HepG2 (cell line): Measurements from ENCODE around the gene SIRT7. TPM values are rescaled to one million over a fixed set of nuclear protein-coding genes. Genes with fewer than 3 reads are reported as not detected.

Experiments
- AGO1 ChIP-seq: fragments of 200-400 bp; formaldehyde crosslinking; IDR thresholded peaks from 2 replicates; pipeline ENCODE4 v1.6.1; 2017; ENCODE audit warnings: mild to moderate bottlenecking, low read depth, low read length, moderate library complexity; ENCODE audit not compliant: poor library complexity, severe bottlenecking
- DR1 ChIP-seq: sonication (generic); formaldehyde crosslinking; IDR thresholded peaks from 2 replicates; pipeline ENCODE4 v1.8.0; 2021; ENCODE audit warnings: mild to moderate bottlenecking, missing genetic modification reagents, inconsistent platforms
- EZH2 ChIP-seq: conservative IDR thresholded peaks from 2 replicates; pipeline ENCODE4 v1.6.1; 2012; ENCODE audit warnings: mild to moderate bottlenecking, low read depth, low read length, moderate library complexity
- NCOA5 ChIP-seq: sonication (generic); formaldehyde crosslinking; IDR thresholded peaks from 2 replicates; pipeline ENCODE4 v1.4.0; 2020; ENCODE audit warnings: missing genetic modification reagents
- PAF1 ChIP-seq: IDR thresholded peaks from 2 replicates; pipeline ENCODE4 v1.6.1; 2016; ENCODE audit warnings: missing genetic modification reagents, missing compliant biosample characterization
- SATB2 ChIP-seq: sonication (generic); formaldehyde crosslinking; IDR thresholded peaks from 2 replicates; pipeline ENCODE4 v1.5.0; 2020; ENCODE audit warnings: missing genetic modification reagents
- SP1 ChIP-seq, 2 experiments: fragments of 450-650 bp in 1 of 2; sonication (generic) in 1 of 2; formaldehyde crosslinking in 1 of 2; IDR thresholded peaks; 2 replicates each; pipeline versions ENCODE4 v1.4.0 to v1.6.1; 2016 to 2020; ENCODE audit warnings: missing genetic modification reagents in 1 of 2
- SRSF1 ChIP-seq: fragments of 200-400 bp; formaldehyde crosslinking; optimal IDR thresholded peaks from 2 replicates; pipeline ENCODE3; 2017; ENCODE audit warnings: mild to moderate bottlenecking, low read depth, low read length, moderate library complexity
- TFAP4 ChIP-seq: sonication (generic); IDR thresholded peaks from 2 replicates; pipeline ENCODE4 v1.6.1; 2016; ENCODE audit warnings: low read depth, borderline replicate concordance
- ZNF737 ChIP-seq: sonication (generic); formaldehyde crosslinking; IDR thresholded peaks from 2 replicates; pipeline ENCODE4 v1.5.0; 2020; ENCODE audit warnings: missing genetic modification reagents, mild to moderate bottlenecking, borderline replicate concordance
- ZNF792 ChIP-seq: IDR thresholded peaks from 2 replicates; pipeline ENCODE4 v1.6.1; 2016
- polyA plus RNA-seq, 8 experiments: library from polyadenylated mRNA; depleted of rRNA in 3 of 8; stranded (reverse) in 7 of 8; unstranded in 1 of 8; fragments of >200 nt; fragmentation: Illumina TruSeq in 4 of 8; extraction: Trizol in 4 of 8; gene quantifications; 2 replicates each; pipeline versions ENCODE4 v1.2.1 to v1.2.3, GENCODE V29; 2011 to 2016; ENCODE audit warnings: low read depth in 4 of 8, missing spikeins in 1 of 8, mixed read lengths in 1 of 8; ENCODE audit not compliant: insufficient read depth in 1 of 8
- total RNA-seq, 5 experiments: library from RNA; depleted of rRNA; stranded (reverse); fragments of >200 nt; fragmentation: Illumina TruSeq; extraction: Trizol; gene quantifications; 2 replicates each; pipeline ENCODE4 v1.2.3, GENCODE V29; 2016; ENCODE audit warnings: low read depth in 1 of 5
- TF ChIP-seq, protein P1 (sequence below), 2 experiments: fragments of 450-650 bp in 1 of 2; sonication (generic) in 1 of 2; formaldehyde crosslinking; IDR thresholded peaks; 2 replicates each; pipeline versions ENCODE4 v1.5.0 to v1.8.0; 2020 to 2022; ENCODE audit warnings: mild to moderate bottlenecking in 1 of 2, missing genetic modification reagents in 1 of 2
- TF ChIP-seq, protein P2 (sequence below): sonication (generic); formaldehyde crosslinking; IDR thresholded peaks from 2 replicates; pipeline ENCODE4 v1.9.0; 2021; ENCODE audit warnings: missing genetic modification reagents, borderline replicate concordance
- TF ChIP-seq, protein P3 (sequence below): sonication (generic); formaldehyde crosslinking; IDR thresholded peaks from 2 replicates; pipeline ENCODE4 v1.5.1; 2020; ENCODE audit warnings: mild to moderate bottlenecking, missing genetic modification reagents, moderate library complexity

The SIRT7 gene
- total and polyA plus RNA-seq, 2 of the 13 experiments (the other 11 are each of a cell fraction or from before 2014, with no cell fraction given) = 8.3 to 24.8 TPM

DNA sequence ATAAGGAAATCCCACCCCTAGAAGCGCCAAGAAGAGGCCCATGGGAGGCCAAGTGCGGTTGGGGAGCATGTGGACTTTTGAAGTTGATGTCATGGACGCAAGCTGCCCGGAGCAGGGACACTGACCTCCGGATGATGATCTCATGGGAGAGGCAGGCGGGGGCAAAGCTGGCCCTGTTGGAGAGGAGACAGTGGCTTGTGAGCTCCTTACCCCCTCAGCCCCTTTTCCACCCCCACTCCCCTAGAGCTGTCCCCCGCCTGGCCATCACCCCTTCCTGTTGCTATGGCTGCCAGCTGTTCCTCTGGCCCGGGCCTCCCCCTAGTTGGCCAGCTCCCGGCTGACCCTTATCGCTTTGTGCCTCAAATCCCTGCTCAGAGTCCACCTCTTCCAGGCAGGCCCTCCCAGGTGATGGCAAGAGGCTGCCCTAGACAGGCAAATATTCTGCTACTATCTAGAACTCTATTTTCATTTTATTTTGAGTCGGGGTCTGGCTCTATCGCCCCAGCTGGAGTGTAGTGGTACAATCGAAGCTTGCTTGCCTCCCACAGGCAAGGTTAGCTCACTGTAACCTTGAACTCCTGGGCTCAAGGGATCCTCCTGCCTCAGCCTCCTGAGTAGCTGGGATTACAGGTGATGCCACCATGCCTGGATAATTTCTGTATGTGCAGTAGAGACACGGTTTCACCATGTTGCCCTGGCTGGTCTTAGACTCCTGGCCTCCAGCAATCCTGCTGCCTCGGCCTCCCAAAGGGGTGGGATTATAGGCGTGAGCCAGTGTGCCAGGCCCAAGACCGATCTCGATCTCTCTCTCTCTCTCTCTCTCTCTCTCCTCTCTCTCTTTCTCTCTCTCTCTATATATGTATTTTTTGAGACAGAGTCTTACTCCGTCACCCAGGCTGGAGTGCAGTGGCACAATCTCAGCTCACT, 36.4 kb upstream of the SIRT7 start (continued):
- no peak for TF ChIP-seq SATB2 (CRISPR knock-in tag)
- TF ChIP-seq TFAP4 = 0 out of 2 replicates have a peak, but pooled peaks have one; percentile 17
- TF ChIP-seq EZH2 = no peak
- TF ChIP-seq SRSF1 = peak; percentile 34
- no peak for TF ChIP-seq DR1 (CRISPR knock-in tag)
- TF ChIP-seq, protein P1, sequence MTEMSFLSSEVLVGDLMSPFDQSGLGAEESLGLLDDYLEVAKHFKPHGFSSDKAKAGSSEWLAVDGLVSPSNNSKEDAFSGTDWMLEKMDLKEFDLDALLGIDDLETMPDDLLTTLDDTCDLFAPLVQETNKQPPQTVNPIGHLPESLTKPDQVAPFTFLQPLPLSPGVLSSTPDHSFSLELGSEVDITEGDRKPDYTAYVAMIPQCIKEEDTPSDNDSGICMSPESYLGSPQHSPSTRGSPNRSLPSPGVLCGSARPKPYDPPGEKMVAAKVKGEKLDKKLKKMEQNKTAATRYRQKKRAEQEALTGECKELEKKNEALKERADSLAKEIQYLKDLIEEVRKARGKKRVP (CRISPR knock-in tag; IDR thresholded peaks at IDR 0.05) = 0 out of 4 replicates have a peak, but pooled peaks of 1 of the 2 experiments have one; percentile 28
- TF ChIP-seq, protein P2, sequence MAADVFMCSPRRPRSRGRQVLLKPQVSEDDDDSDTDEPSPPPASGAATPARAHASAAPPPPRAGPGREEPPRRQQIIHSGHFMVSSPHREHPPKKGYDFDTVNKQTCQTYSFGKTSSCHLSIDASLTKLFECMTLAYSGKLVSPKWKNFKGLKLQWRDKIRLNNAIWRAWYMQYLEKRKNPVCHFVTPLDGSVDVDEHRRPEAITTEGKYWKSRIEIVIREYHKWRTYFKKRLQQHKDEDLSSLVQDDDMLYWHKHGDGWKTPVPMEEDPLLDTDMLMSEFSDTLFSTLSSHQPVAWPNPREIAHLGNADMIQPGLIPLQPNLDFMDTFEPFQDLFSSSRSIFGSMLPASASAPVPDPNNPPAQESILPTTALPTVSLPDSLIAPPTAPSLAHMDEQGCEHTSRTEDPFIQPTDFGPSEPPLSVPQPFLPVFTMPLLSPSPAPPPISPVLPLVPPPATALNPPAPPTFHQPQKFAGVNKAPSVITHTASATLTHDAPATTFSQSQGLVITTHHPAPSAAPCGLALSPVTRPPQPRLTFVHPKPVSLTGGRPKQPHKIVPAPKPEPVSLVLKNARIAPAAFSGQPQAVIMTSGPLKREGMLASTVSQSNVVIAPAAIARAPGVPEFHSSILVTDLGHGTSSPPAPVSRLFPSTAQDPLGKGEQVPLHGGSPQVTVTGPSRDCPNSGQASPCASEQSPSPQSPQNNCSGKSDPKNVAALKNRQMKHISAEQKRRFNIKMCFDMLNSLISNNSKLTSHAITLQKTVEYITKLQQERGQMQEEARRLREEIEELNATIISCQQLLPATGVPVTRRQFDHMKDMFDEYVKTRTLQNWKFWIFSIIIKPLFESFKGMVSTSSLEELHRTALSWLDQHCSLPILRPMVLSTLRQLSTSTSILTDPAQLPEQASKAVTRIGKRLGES (CRISPR knock-in tag) = no peak
- TF ChIP-seq, protein P3, sequence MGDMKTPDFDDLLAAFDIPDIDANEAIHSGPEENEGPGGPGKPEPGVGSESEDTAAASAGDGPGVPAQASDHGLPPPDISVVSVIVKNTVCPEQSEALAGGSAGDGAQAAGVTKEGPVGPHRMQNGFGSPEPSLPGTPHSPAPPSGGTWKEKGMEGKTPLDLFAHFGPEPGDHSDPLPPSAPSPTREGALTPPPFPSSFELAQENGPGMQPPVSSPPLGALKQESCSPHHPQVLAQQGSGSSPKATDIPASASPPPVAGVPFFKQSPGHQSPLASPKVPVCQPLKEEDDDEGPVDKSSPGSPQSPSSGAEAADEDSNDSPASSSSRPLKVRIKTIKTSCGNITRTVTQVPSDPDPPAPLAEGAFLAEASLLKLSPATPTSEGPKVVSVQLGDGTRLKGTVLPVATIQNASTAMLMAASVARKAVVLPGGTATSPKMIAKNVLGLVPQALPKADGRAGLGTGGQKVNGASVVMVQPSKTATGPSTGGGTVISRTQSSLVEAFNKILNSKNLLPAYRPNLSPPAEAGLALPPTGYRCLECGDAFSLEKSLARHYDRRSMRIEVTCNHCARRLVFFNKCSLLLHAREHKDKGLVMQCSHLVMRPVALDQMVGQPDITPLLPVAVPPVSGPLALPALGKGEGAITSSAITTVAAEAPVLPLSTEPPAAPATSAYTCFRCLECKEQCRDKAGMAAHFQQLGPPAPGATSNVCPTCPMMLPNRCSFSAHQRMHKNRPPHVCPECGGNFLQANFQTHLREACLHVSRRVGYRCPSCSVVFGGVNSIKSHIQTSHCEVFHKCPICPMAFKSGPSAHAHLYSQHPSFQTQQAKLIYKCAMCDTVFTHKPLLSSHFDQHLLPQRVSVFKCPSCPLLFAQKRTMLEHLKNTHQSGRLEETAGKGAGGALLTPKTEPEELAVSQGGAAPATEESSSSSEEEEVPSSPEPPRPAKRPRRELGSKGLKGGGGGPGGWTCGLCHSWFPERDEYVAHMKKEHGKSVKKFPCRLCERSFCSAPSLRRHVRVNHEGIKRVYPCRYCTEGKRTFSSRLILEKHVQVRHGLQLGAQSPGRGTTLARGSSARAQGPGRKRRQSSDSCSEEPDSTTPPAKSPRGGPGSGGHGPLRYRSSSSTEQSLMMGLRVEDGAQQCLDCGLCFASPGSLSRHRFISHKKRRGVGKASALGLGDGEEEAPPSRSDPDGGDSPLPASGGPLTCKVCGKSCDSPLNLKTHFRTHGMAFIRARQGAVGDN = peak; percentile 58
- TF ChIP-seq NCOA5 (CRISPR knock-in tag) = no peak
- TF ChIP-seq PAF1 (CRISPR knock-in tag) = 0 out of 2 replicates have a peak, but pooled peaks have one; percentile 37
- no peak for TF ChIP-seq ZNF792
- TF ChIP-seq AGO1 = no peak
- TF ChIP-seq SP1 (IDR thresholded peaks at IDR 0.05) = no peak
- no peak for TF ChIP-seq SP1 (CRISPR knock-in tag; IDR thresholded peaks at IDR 0.05)
- TF ChIP-seq ZNF737 = no peak
